ENCODE results near the gene MBD3L4. TPM values are rescaled to one million over a fixed set of nuclear protein-coding genes. Genes with fewer than 3 reads are reported as not detected.

MBD3L4 gene
- total RNA-seq, 1 donor from 2014 or later, result not detected

Other genes with a start within 250 kb of the MBD3L4 start
- not detected in 2 replicates for gene ADGRE1, start 152.6 kb downstream of the MBD3L4 start, total RNA-seq
- gene MBD3L2B, start 18.7 kb downstream of the MBD3L4 start, total RNA-seq, result not detected in 2 replicates
- gene MBD3L5, start 9.6 kb downstream of the MBD3L4 start, total RNA-seq, result not detected in 2 replicates
- gene MBD3L2, start 9.1 kb upstream of the MBD3L4 start, total RNA-seq, result not detected in 2 replicates
- gene MBD3L3, start 18.5 kb upstream of the MBD3L4 start, total RNA-seq, result not detected in 2 replicates
- gene ZNF557, start 29.5 kb upstream of the MBD3L4 start, total RNA-seq, result 4.5 and 8.2 TPM in 2 replicates